ENCODE data around the gene SMG9. TPM values are rescaled to one million over a fixed set of nuclear protein-coding genes. Genes with fewer than 3 reads are reported as not detected.

SMG9 gene
- total and polyA plus RNA-seq, 2 of the 4 experiments (the other 2 are of a cell fraction) = 4.8 to 24.3 TPM

DNA sequence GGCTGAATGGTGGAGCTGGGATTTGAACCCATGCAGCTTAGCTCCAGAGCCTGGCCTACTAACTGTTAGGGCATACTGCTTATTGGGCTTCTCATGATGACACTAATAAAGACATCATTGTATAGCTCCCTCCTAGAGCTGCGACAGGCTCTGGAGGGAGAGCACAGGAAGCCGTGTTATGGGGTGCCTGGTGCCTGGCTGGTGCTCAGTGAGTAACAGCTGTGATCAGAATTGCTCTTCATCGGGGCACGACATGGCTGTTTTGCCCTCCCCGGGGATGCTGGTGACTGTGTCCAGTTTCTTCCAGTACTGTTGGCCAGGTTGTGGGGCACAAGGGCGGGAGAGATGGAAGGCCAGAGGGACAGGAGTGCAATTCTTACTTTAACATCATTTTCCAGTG is 42.4 kb upstream of the SMG9 start:
- in situ Hi-C loops (cut with MboI; ENCODE audit: low sequenced_read_pairs) = no loop called here
- no peak overlapping the region for H2AK5ac ChIP-seq (ENCODE audit: low read depth, low read length)
- H3K18ac ChIP-seq (ENCODE audit: low read depth, low read length) = no peak overlapping the region
- H2BK120ac ChIP-seq (ENCODE audit: low read depth, low read length) = no peak overlapping the region
- H3K27ac ChIP-seq (ENCODE audit: insufficient read depth, low read length) = no peak overlapping the region
- no peak for TF ChIP-seq BHLHE40 (IDR thresholded peaks at IDR 0.05; ENCODE audit: low read depth, low read length)
- TF ChIP-seq, protein P1, sequence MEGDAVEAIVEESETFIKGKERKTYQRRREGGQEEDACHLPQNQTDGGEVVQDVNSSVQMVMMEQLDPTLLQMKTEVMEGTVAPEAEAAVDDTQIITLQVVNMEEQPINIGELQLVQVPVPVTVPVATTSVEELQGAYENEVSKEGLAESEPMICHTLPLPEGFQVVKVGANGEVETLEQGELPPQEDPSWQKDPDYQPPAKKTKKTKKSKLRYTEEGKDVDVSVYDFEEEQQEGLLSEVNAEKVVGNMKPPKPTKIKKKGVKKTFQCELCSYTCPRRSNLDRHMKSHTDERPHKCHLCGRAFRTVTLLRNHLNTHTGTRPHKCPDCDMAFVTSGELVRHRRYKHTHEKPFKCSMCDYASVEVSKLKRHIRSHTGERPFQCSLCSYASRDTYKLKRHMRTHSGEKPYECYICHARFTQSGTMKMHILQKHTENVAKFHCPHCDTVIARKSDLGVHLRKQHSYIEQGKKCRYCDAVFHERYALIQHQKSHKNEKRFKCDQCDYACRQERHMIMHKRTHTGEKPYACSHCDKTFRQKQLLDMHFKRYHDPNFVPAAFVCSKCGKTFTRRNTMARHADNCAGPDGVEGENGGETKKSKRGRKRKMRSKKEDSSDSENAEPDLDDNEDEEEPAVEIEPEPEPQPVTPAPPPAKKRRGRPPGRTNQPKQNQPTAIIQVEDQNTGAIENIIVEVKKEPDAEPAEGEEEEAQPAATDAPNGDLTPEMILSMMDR (conservative IDR thresholded peaks at IDR 0.05; ENCODE audit: low read depth, low read length) = no peak
- no peak for TF ChIP-seq NFE2L2 (IDR thresholded peaks at IDR 0.05; ENCODE audit: low read depth, low read length)
- TF ChIP-seq RCOR1 (IDR thresholded peaks at IDR 0.05; ENCODE audit: insufficient replicate concordance, low read length) = no peak
- no peak for TF ChIP-seq MAZ (IDR thresholded peaks at IDR 0.05; ENCODE audit: borderline replicate concordance, low read depth, low read length)
- TF ChIP-seq RFX5 (IDR thresholded peaks at IDR 0.05; ENCODE audit: low read depth, low read length) = no peak
- TF ChIP-seq SMC3 (IDR thresholded peaks at IDR 0.05; ENCODE audit: low read depth, low read length) = no peak
- no peak for TF ChIP-seq MAFK (IDR thresholded peaks at IDR 0.05; ENCODE audit: low read depth, low read length)
- TF ChIP-seq POLR2A (IDR thresholded peaks at IDR 0.05; ENCODE audit: low read depth, low read length) = no peak
- no peak for TF ChIP-seq RAD21 (IDR thresholded peaks at IDR 0.05; ENCODE audit: low read length)
- TF ChIP-seq CHD1 (IDR thresholded peaks at IDR 0.05; ENCODE audit: low read depth, low read length) = no peak
- TF ChIP-seq ELK1 (IDR thresholded peaks at IDR 0.05; ENCODE audit: borderline replicate concordance, low read depth, low read length) = no peak
- TF ChIP-seq FOS (IDR thresholded peaks at IDR 0.05; ENCODE audit: low read depth, low read length) = no peak
- TF ChIP-seq, protein P2, sequence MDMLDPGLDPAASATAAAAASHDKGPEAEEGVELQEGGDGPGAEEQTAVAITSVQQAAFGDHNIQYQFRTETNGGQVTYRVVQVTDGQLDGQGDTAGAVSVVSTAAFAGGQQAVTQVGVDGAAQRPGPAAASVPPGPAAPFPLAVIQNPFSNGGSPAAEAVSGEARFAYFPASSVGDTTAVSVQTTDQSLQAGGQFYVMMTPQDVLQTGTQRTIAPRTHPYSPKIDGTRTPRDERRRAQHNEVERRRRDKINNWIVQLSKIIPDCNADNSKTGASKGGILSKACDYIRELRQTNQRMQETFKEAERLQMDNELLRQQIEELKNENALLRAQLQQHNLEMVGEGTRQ (IDR thresholded peaks at IDR 0.05; ENCODE audit: low read depth, low read length) = no peak
- TF ChIP-seq MXI1 (IDR thresholded peaks at IDR 0.05; ENCODE audit: borderline replicate concordance, low read depth, low read length) = no peak
- no peak overlapping the region for H3K4me3 ChIP-seq (ENCODE audit: insufficient read depth, low read depth, low read length)
- H3K79me1 ChIP-seq (ENCODE audit: low read depth in 1 of 2, low read length in 2 of 2) = no peaks in the 10 kb centered on the region
- CTCF ChIA-PET = no interaction called here
- no peak overlapping the region for H2BK5ac ChIP-seq (ENCODE audit: low read depth, low read length, poor library complexity, severe bottlenecking)
- DNase-seq (no peak), ATAC-seq (ENCODE audit: low read depth) (no peak)
- H3K27me3 ChIP-seq (ENCODE audit: control insufficient read depth, insufficient read depth, low read length) = peaks cover 37% of the 10 kb centered on the region
- peaks cover 3% of the 10 kb centered on the region; the same call in 1 of the 2 replicates for H3K4me1 ChIP-seq (ENCODE audit: control insufficient read depth, insufficient read depth, low read length)
- no peak overlapping the region for H2AK9ac ChIP-seq (replicated peaks; ENCODE audit: low read depth, low read length, poor library complexity)
- no peaks in the 10 kb centered on the region for H4K20me1 ChIP-seq (ENCODE audit: insufficient read depth, low read length)
- H4K5ac ChIP-seq (ENCODE audit: low read depth, low read length) = no peak overlapping the region
- WGBS, 2 experiments (ENCODE audit: extremely low coverage in 2 of 2, insufficient read length in 1 of 2) = 25% methylated on average over 2 of the region's 6 CpGs; no CpG with 5 or more reads in 1 of the 2 experiments
- H3K9me1 ChIP-seq (ENCODE audit: insufficient read depth, low read length) = no peaks in the 10 kb centered on the region
- H3K9me3 ChIP-seq (ENCODE audit: control insufficient read depth, insufficient read depth, low read length) = peaks cover 9% of the 10 kb centered on the region
- no peak overlapping the region for H3K14ac ChIP-seq (replicated peaks; ENCODE audit: low read depth, low read length)
- BruUV-seq (replicated peaks) = no TSS peak
- H3K9ac ChIP-seq (ENCODE audit: low read depth, low read length) = no peak overlapping the region
- H2BK20ac ChIP-seq (ENCODE audit: low read depth, low read length) = no peak overlapping the region
- no peak overlapping the region for H2BK15ac ChIP-seq (ENCODE audit: low read depth, low read length)
- intact Hi-C loops (cut with micrococcal nuclease) = no loop called here
- H3K4me2 ChIP-seq (ENCODE audit: low read depth, low read length) = no peak overlapping the region
- no peak overlapping the region for H3K23ac ChIP-seq (ENCODE audit: low read depth, low read length)
- H3K4ac ChIP-seq (ENCODE audit: low read depth, low read length) = no peak overlapping the region
- POLR2A ChIA-PET (ENCODE audit: unreplicated experiment) = no interaction called here
- H3K56ac ChIP-seq (ENCODE audit: extremely low read depth, insufficient read depth, low read length) = no peak overlapping the region
- dilution Hi-C loops (cut with HindIII; ENCODE audit: low sequenced_read_pairs, unreplicated experiment) = no loop called here
- H4K8ac ChIP-seq (ENCODE audit: low read depth in 2 of 2, low read length in 2 of 2) = no peak overlapping the region
- no peaks in the 10 kb centered on the region for H3K36me3 ChIP-seq (ENCODE audit: control insufficient read depth, insufficient read depth, low read length)
- H2AFZ ChIP-seq (replicated peaks; ENCODE audit: low read length, poor library complexity) = peak overlapping the region; percentile 2
- no peak overlapping the region for H4K91ac ChIP-seq (ENCODE audit: insufficient read depth, low read depth, low read length)
